ENCODE results near the gene TEP1.

DNA sequence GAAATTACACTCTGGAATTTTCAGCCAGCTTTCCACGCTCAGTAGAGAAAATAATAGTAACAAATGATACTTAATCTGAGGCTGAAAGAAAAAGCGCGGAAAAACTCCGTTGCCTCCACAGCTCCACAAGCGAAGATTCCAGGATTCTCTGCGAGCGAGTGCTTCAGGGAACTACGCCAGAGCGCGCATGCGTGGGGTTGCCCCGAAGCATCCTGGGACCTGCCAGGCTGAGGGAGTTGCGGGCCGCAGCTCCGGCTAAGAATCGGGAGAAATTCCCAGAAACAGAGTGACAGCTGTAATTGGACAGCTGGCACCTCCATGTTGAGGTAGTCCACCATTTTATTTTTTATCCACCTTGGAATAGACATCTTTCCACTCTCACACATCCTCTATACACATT, 95.6 kb downstream of the TEP1 start:
- TF ChIP-seq POLR2AphosphoS5 (IDR thresholded peaks at IDR 0.05; ENCODE audit: low read depth, low read length) = no peak
- no peak for TF ChIP-seq SIN3A (IDR thresholded peaks at IDR 0.05; ENCODE audit: borderline replicate concordance, insufficient read depth, low read length)

Data from PFSK-1 (cell line).